AG08395 (cell line): ENCODE measurements around the gene MOV10L1.
"Not testable (repeated sequence)": the region's sequence is repeated elsewhere in the genome, so short reads cannot be mapped to it uniquely, and the experiment has no call there.

Experiments used
- DNase-seq: peaks from one replicate; pipeline ENCODE4 v3.0.0; 2012; ENCODE audit warnings: mixed read lengths, low spot score

The MOV10L1 gene

GRCh38 chr22:50105208-50106100 is 15.6 kb downstream of the MOV10L1 start:
- DNase-seq: no peak

GRCh38 chr22:50107529-50107928 is 17.7 kb downstream of the MOV10L1 start:
- no peak for DNase-seq

GRCh38 chr22:50111056-50111455 is 21.2 kb downstream of the MOV10L1 start:
- DNase-seq: no peak

GRCh38 chr22:50112151-50113118 is 22.6 kb downstream of the MOV10L1 start:
- DNase-seq: peak; percentile 45

- peak; percentile 82 for DNase-seq
Observed at GRCh38 chr22:50114221-50115021, 24.6 kb downstream of the MOV10L1 start.

GRCh38 chr22:50115693-50116092 is 25.9 kb downstream of the MOV10L1 start:
- no peak for DNase-seq

- no peak for DNase-seq
Observed at GRCh38 chr22:50117168-50117762, 27.5 kb downstream of the MOV10L1 start.

- no peak for DNase-seq
Observed at GRCh38 chr22:50118129-50118528, 28.3 kb downstream of the MOV10L1 start.

- DNase-seq: peak; percentile 69
Observed at GRCh38 chr22:50118557-50119168, 28.9 kb downstream of the MOV10L1 start.

GRCh38 chr22:50119169-50119767 is 29.5 kb downstream of the MOV10L1 start:
- no peak for DNase-seq

- DNase-seq: peak; percentile 15
Observed at GRCh38 chr22:50119768-50120251, 30.0 kb downstream of the MOV10L1 start.

- no peak for DNase-seq
Observed at GRCh38 chr22:50121202-50121740, 31.5 kb downstream of the MOV10L1 start.

GRCh38 chr22:50123119-50123518 is 33.3 kb downstream of the MOV10L1 start:
- no peak for DNase-seq

- DNase-seq: no peak
Observed at GRCh38 chr22:50125029-50125428, 35.2 kb downstream of the MOV10L1 start.

GRCh38 chr22:50129121-50129736 is 39.4 kb downstream of the MOV10L1 start:
- no peak for DNase-seq

- no peak for DNase-seq
Observed at GRCh38 chr22:50131894-50132293, 42.1 kb downstream of the MOV10L1 start.

GRCh38 chr22:50134481-50134880 is 44.7 kb downstream of the MOV10L1 start:
- no peak for DNase-seq

- DNase-seq: no peak
Observed at GRCh38 chr22:50136581-50137015, 46.8 kb downstream of the MOV10L1 start.

GRCh38 chr22:50137277-50137676 is 47.5 kb downstream of the MOV10L1 start:
- not testable (repeated sequence) for DNase-seq

- no peak for DNase-seq
Observed at GRCh38 chr22:50138041-50138440, 48.2 kb downstream of the MOV10L1 start.
